HepG2 (cell line): ENCODE measurements around the gene RGS6. TPM values are rescaled to one million over a fixed set of nuclear protein-coding genes. Genes with fewer than 3 reads are reported as not detected.

ENCODE experiments used
- ATAC-seq: fragments of 200-7000 bp; cut with Tn5 transposase; 3 replicates; pipeline ENCODE4 v1.9.1; 2020; ENCODE audit warnings: mild to moderate bottlenecking, moderate library complexity
- BruUV-seq: library from RNA; stranded (reverse); fragments of 400-500 nt; replicated peaks from 2 replicates; lab custom pipeline; 2021; lab: Mats Ljungman, UMichigan
- CTCF ChIA-PET: fragments of 300-600 bp; formaldehyde crosslinking; extraction: SDS; loops from one replicate; lab custom pipeline; 2021; ENCODE audit warnings: low total read pairs, inconsistent platforms, low intra/inter-chr PET ratio; lab: Yijun Ruan, JAX
- POLR2A ChIA-PET: fragments of 350-600 bp; sonication (Branson Sonifier 250); formaldehyde crosslinking; loops from one replicate; lab custom pipeline; 2020; ENCODE audit warnings: antibody characterized with exemption, inconsistent platforms; lab: Yijun Ruan, JAX
- DNase-seq: peaks from one replicate; pipeline ENCODE4 v3.0.0-alpha.2; 2015; ENCODE audit warnings: low spot score
- FAIRE-seq: peaks from 3 replicates; lab custom pipeline; 2011; peaks lifted over from hg19 to GRCh38; lab: Jason Lieb, UNC
- H2AFZ ChIP-seq: one replicate; pipeline ENCODE4 v1.6.1; 2011; ENCODE audit warnings: low read length, inconsistent platforms
- H3K27ac ChIP-seq: fragments of 300-600 bp; 3 replicates; pipeline ENCODE4 v1.8.0; 2011; ENCODE audit warnings: mixed run types, mild to moderate bottlenecking, mixed read lengths, low read length, inconsistent platforms; ENCODE audit not compliant: insufficient read depth; ENCODE audit errors: extremely low read length
- H3K27me3 ChIP-seq, 2 experiments: fragments of 200-600 bp in 1 of 2; 2 replicates in 1 of 2; 3 replicates in 1 of 2; pipeline versions ENCODE4 v1.6.0 to v1.8.0; 2011; ENCODE audit warnings: low read length in 2 of 2, mild to moderate bottlenecking in 2 of 2, moderate library complexity in 2 of 2, inconsistent platforms in 1 of 2; ENCODE audit not compliant: insufficient read depth in 2 of 2, control insufficient read depth in 1 of 2
- H3K36me3 ChIP-seq, 2 experiments: fragments of 200-600 bp in 1 of 2; replicated peaks in 1 of 2; 2 replicates in 1 of 2; 3 replicates in 1 of 2; pipeline versions ENCODE4 v1.5.1 to v1.8.0; 2011; ENCODE audit warnings: low read length in 2 of 2, inconsistent platforms in 1 of 2; ENCODE audit not compliant: insufficient read depth in 2 of 2, control insufficient read depth in 1 of 2
- H3K4me1 ChIP-seq: 2 replicates; pipeline ENCODE4 v1.5.1; 2012; ENCODE audit warnings: low read length, inconsistent platforms; ENCODE audit not compliant: insufficient read depth
- H3K4me2 ChIP-seq: 2 replicates; pipeline ENCODE4 v1.6.0; 2011; ENCODE audit warnings: low read depth, low read length, inconsistent platforms
- H3K4me3 ChIP-seq, 3 experiments: fragments of 200-600 bp in 1 of 3; sonication (generic), shearing (Covaris generic) in 1 of 3; replicated peaks in 1 of 3; 2 replicates each; pipeline ENCODE4 v1.5.1; 2011 to 2016; ENCODE audit warnings: low read length in 3 of 3, inconsistent platforms in 2 of 3, low read depth in 2 of 3, mild to moderate bottlenecking in 2 of 3, control low read depth in 1 of 3, mixed read lengths in 1 of 3; ENCODE audit not compliant: insufficient read depth in 1 of 3
- H3K79me2 ChIP-seq: one replicate; pipeline ENCODE4 v1.6.1; 2011; ENCODE audit warnings: low read length, inconsistent platforms; ENCODE audit not compliant: insufficient read depth
- H3K9ac ChIP-seq: 2 replicates; pipeline ENCODE4 v1.6.0; 2011; ENCODE audit warnings: mild to moderate bottlenecking, low read depth, low read length, inconsistent platforms; ENCODE audit not compliant: insufficient read depth
- H3K9me3 ChIP-seq: 2 replicates; pipeline ENCODE4 v1.5.1; 2012; ENCODE audit warnings: mild to moderate bottlenecking, low read length
- H4K20me1 ChIP-seq: 2 replicates; pipeline ENCODE4 v1.6.0; 2011; ENCODE audit warnings: inconsistent platforms, mild to moderate bottlenecking, low read length, moderate library complexity; ENCODE audit not compliant: insufficient read depth
- ARID2 ChIP-seq: sonication (generic); formaldehyde crosslinking; IDR thresholded peaks from 2 replicates; pipeline ENCODE4 v1.8.1; 2022; ENCODE audit warnings: mild to moderate bottlenecking, missing genetic modification reagents, borderline replicate concordance
- ESRRA ChIP-seq: sonication (generic); formaldehyde crosslinking; IDR thresholded peaks from 2 replicates; pipeline ENCODE4 v1.5.1; 2020; ENCODE audit warnings: mild to moderate bottlenecking, low read depth, missing genetic modification reagents
- ETV6 ChIP-seq: sonication (generic); formaldehyde crosslinking; conservative IDR thresholded peaks from 2 replicates; pipeline ENCODE4 v1.4.0; 2020; ENCODE audit warnings: missing genetic modification reagents
- GTF3A ChIP-seq: sonication (generic); formaldehyde crosslinking; conservative IDR thresholded peaks from 2 replicates; pipeline ENCODE4 v1.4.0; 2020; ENCODE audit warnings: mild to moderate bottlenecking, missing genetic modification reagents
- JUNB ChIP-seq: sonication (generic); formaldehyde crosslinking; IDR thresholded peaks from 2 replicates; pipeline ENCODE4 v1.8.0; 2022; ENCODE audit warnings: missing genetic modification reagents, mild to moderate bottlenecking, borderline replicate concordance
- MYPOP ChIP-seq: sonication (generic); formaldehyde crosslinking; IDR thresholded peaks from 2 replicates; pipeline ENCODE4 v1.8.1; 2023; ENCODE audit warnings: mild to moderate bottlenecking, moderate library complexity, missing genetic modification reagents
- NFKB2 ChIP-seq: sonication (generic); formaldehyde crosslinking; IDR thresholded peaks from 2 replicates; pipeline ENCODE4 v1.4.0; 2020; ENCODE audit warnings: missing genetic modification reagents, borderline replicate concordance
- PAWR ChIP-seq: sonication (generic); formaldehyde crosslinking; IDR thresholded peaks from 2 replicates; pipeline ENCODE4 v1.4.0; 2020; ENCODE audit warnings: missing genetic modification reagents, mild to moderate bottlenecking, borderline replicate concordance
- PPARG ChIP-seq: conservative IDR thresholded peaks from 2 replicates; pipeline ENCODE4 v1.6.1; 2016; ENCODE audit warnings: missing biosample characterization, missing genetic modification reagents
- SATB2 ChIP-seq: sonication (generic); formaldehyde crosslinking; IDR thresholded peaks from 2 replicates; pipeline ENCODE4 v1.5.0; 2020; ENCODE audit warnings: missing genetic modification reagents
- ZNF543 ChIP-seq: sonication (generic); formaldehyde crosslinking; IDR thresholded peaks from 2 replicates; pipeline ENCODE4 v1.4.0; 2020; ENCODE audit warnings: mild to moderate bottlenecking, missing genetic modification reagents
- ZNF598 ChIP-seq: sonication (generic); formaldehyde crosslinking; IDR thresholded peaks from 2 replicates; pipeline ENCODE4 v1.5.1; 2020; ENCODE audit warnings: mild to moderate bottlenecking, missing genetic modification reagents, borderline replicate concordance
- ZSCAN30 ChIP-seq: sonication (generic); formaldehyde crosslinking; IDR thresholded peaks from 2 replicates; pipeline ENCODE4 v1.5.0; 2020; ENCODE audit warnings: mild to moderate bottlenecking, missing genetic modification reagents
- WGBS: methylation state at CpG from one replicate; pipeline ENCODE4 v1.1.6; 2017; ENCODE audit warnings: low lambda C conversion rate; 5-methylcytosine and 5-hydroxymethylcytosine counted together
- in situ Hi-C: cut with HindIII; loops from 2 replicates; pipeline ENCODE4 v1.10.0; 2017; ENCODE audit warnings: low pct_unique_long_range_greater_than_20kb; ENCODE audit not compliant: extremely low pct_ligation_motif_present
- intact Hi-C: fragments of 100-400 bp; cut with micrococcal nuclease; formaldehyde crosslinking; loops from one replicate; pipeline ENCODE4 v1.10.0; 2022; ENCODE audit not compliant: unreplicated experiment
- polyA plus RNA-seq, 8 experiments: library from polyadenylated mRNA; depleted of rRNA in 3 of 8; stranded (reverse) in 7 of 8; unstranded in 1 of 8; fragments of >200 nt; fragmentation: Illumina TruSeq in 4 of 8; extraction: Trizol in 4 of 8; gene quantifications; 2 replicates each; pipeline versions ENCODE4 v1.2.1 to v1.2.3, GENCODE V29; 2011 to 2016; ENCODE audit warnings: low read depth in 4 of 8, missing spikeins in 1 of 8, mixed read lengths in 1 of 8; ENCODE audit not compliant: insufficient read depth in 1 of 8
- total RNA-seq, 5 experiments: library from RNA; depleted of rRNA; stranded (reverse); fragments of >200 nt; fragmentation: Illumina TruSeq; extraction: Trizol; gene quantifications; 2 replicates each; pipeline ENCODE4 v1.2.3, GENCODE V29; 2016; ENCODE audit warnings: low read depth in 1 of 5

Gene RGS6
- total and polyA plus RNA-seq, 2 of the 13 experiments (the other 11 are each of a cell fraction or from before 2014, with no cell fraction given): not detected

GRCh38 chr14:72404998-72405397, 472.8 kb downstream of the RGS6 start:
- BruUV-seq: no TSS peak
- ChIA-PET CTCF (no interaction called here), POLR2A (no interaction called here)
- TF ChIP-seq NFKB2 (no peak), PAWR (no peak), ARID2 (CRISPR knock-in tag) (no peak), PPARG (CRISPR knock-in tag) (no peak), ETV6 (CRISPR knock-in tag) (no peak), ZNF598 (CRISPR knock-in tag) (no peak), GTF3A (no peak)
- no peak for ATAC-seq
- H3K36me3 ChIP-seq: no peaks in the 10 kb centered on the region
- 38% methylated on average over 2 of the region's 3 CpGs for WGBS
- H3K9ac ChIP-seq: no peak overlapping the region
- no peaks in the 10 kb centered on the region for H3K27me3 ChIP-seq
- H3K27ac ChIP-seq: no peak overlapping the region
- H3K79me2 ChIP-seq: no peaks in the 10 kb centered on the region
- H4K20me1 ChIP-seq: no peaks in the 10 kb centered on the region
- no peaks in the 10 kb centered on the region for H3K4me1 ChIP-seq
- DNase-seq: no peak
- in situ Hi-C loops (no loop called here), intact Hi-C loops (no loop called here)
- H2AFZ ChIP-seq: no peak overlapping the region
- no peak overlapping the region for H3K4me2 ChIP-seq
- no peak for FAIRE-seq
- H3K4me3 ChIP-seq: no peak overlapping the region
- no peaks in the 10 kb centered on the region for H3K9me3 ChIP-seq

GRCh38 chr14:72408020-72408419, 475.8 kb downstream of the RGS6 start:
- ATAC-seq: no peak
- no peaks in the 10 kb centered on the region for H3K79me2 ChIP-seq
- no peak overlapping the region for H3K4me2 ChIP-seq
- BruUV-seq: no TSS peak
- WGBS: 2% methylated on average over 3 of the region's 3 CpGs
- TF ChIP-seq ZNF543: no peak
- TF ChIP-seq ESRRA (CRISPR knock-in tag): no peak
- TF ChIP-seq JUNB: no peak
- TF ChIP-seq MYPOP (CRISPR knock-in tag): no peak
- no peak for TF ChIP-seq SATB2
- TF ChIP-seq ZSCAN30 (CRISPR knock-in tag): no peak
- TF ChIP-seq, all 625 proteins: peak for 0
- Histone ChIP-seq H3K9ac (no peak overlapping the region), H3K27ac (no peak overlapping the region), H3K9me3 (no peaks in the 10 kb centered on the region), H4K20me1 (no peaks in the 10 kb centered on the region), H2AFZ (no peak overlapping the region), H3K4me3 (no peak overlapping the region), H3K36me3 (no peaks in the 10 kb centered on the region), H3K27me3 (no peaks in the 10 kb centered on the region), H3K4me1 (no peaks in the 10 kb centered on the region)
- in situ Hi-C loops (no loop called here), intact Hi-C loops (no loop called here)
- CTCF ChIA-PET: no interaction called here
- no peak for FAIRE-seq
- no peak for DNase-seq
- POLR2A ChIA-PET: no interaction called here
